ENCODE results near the gene IL17F.

The IL17F gene

GRCh38 chr6:52187098-52187497, 57.2 kb downstream of the IL17F start:
- DNase-seq = no peak
